ENCODE data around the gene CHRM4. TPM values are rescaled to one million over a fixed set of nuclear protein-coding genes. Genes with fewer than 3 reads are reported as not detected.

CHRM4 gene
- total and polyA plus RNA-seq, 2 of the 13 experiments (the other 11 are each of a cell fraction or from before 2014, with no cell fraction given), result 0.13 to 0.21 TPM

- Histone ChIP-seq H3K27me3 (ENCODE audit: control insufficient read depth in 1 of 2, insufficient read depth in 2 of 2, low read length in 2 of 2) (peaks cover 0 to 22% of the 10 kb centered on the region in 2 experiments; a peak in 4 of 5 replicates), H4K20me1 (ENCODE audit: insufficient read depth, low read length) (no peaks in the 10 kb centered on the region), H3K4me3 (replicated peaks in 1 of 3; ENCODE audit: insufficient read depth in 1 of 3, low read depth in 2 of 3, low read length in 3 of 3) (no peak overlapping the region; a peak in 1 of 6 replicates), H3K9me3 (ENCODE audit: low read length) (no peaks in the 10 kb centered on the region), H3K36me3 (replicated peaks in 1 of 2; ENCODE audit: control insufficient read depth in 1 of 2, insufficient read depth in 2 of 2, low read length in 2 of 2) (no peaks in the 10 kb centered on the region), H3K4me1 (ENCODE audit: insufficient read depth, low read length) (peaks cover 67% of the 10 kb centered on the region), H3K4me2 (ENCODE audit: low read depth, low read length) (peak overlapping the region; percentile 44), H3K9ac (ENCODE audit: insufficient read depth, low read depth, low read length) (no peak overlapping the region), H3K27ac (ENCODE audit: extremely low read length, insufficient read depth, low read length) (no peak overlapping the region), H3K79me2 (ENCODE audit: insufficient read depth, low read length) (peaks cover 10% of the 10 kb centered on the region), H2AFZ (ENCODE audit: low read length) (no peak overlapping the region)
- BruUV-seq (replicated peaks), result no TSS peak
- TF ChIP-seq ZBTB38 (CRISPR knock-in tag; IDR thresholded peaks at IDR 0.05) (peak; percentile 57; the same call in 1 of the 2 replicates), CTCF (CRISPR knock-in tag; IDR thresholded peaks at IDR 0.05) (peak; percentile 23; the same call in 1 of the 2 replicates), ZBTB34 (CRISPR knock-in tag; IDR thresholded peaks at IDR 0.05) (no peak), ZBTB33 (CRISPR knock-in tag; IDR thresholded peaks at IDR 0.05) (peak; percentile 65; the same call in 1 of the 2 replicates), PATZ1 (CRISPR knock-in tag; IDR thresholded peaks at IDR 0.05) (peak; percentile 64)
- CTCF ChIA-PET (ENCODE audit: low intra/inter-chr PET ratio, low total read pairs), result no interaction called here
- ATAC-seq (peak; percentile 7; the same call in 1 of the 3 replicates), FAIRE-seq (no peak), DNase-seq (ENCODE audit: low spot score) (no peak)
- intact Hi-C loops (cut with micrococcal nuclease; ENCODE audit: unreplicated experiment) (no loop called here), in situ Hi-C loops (cut with HindIII; ENCODE audit: extremely low pct_ligation_motif_present, low pct_unique_long_range_greater_than_20kb) (no loop called here)
- WGBS (ENCODE audit: low lambda C conversion rate), result 52% methylated on average over 20 of the region's 20 CpGs
- POLR2A ChIA-PET, result no interaction called here
These were observed 46.4 kb downstream of the CHRM4 start for GRCh38 chr11:46345131-46345597.
